ENCODE measurements around the gene NEK11. TPM values are rescaled to one million over a fixed set of nuclear protein-coding genes. Genes with fewer than 3 reads are reported as not detected.

The NEK11 gene
- total RNA-seq, 4 donors from 2014 or later, result 1.6 to 8.5 (median 3.4) TPM

- DNase-seq, result no peak
- H3K4me1 ChIP-seq, result no peaks in the 10 kb centered on the region
- H3K9me3 ChIP-seq, result no peaks in the 10 kb centered on the region
- no peaks in the 10 kb centered on the region for H3K27me3 ChIP-seq
- H3K36me3 ChIP-seq, result no peaks in the 10 kb centered on the region
- intact Hi-C loops (cut with DNase I), result no loop called here
- TF ChIP-seq CTCF (IDR thresholded peaks at IDR 0.05) (no peak), POLR2A (IDR thresholded peaks at IDR 0.05) (no peak)
- 77 to 91% methylated on average over 3 of the region's 3 CpGs for whole genome bisulfite sequencing, 2 donors
- no peak overlapping the region for H3K4me3 ChIP-seq
- no peak overlapping the region for H3K27ac ChIP-seq
Observed at GRCh38 chr3:131228522-131228921, 201.8 kb downstream of the NEK11 start.

- no peaks in the 10 kb centered on the region for H3K36me3 ChIP-seq
- H3K27me3 ChIP-seq, result no peaks in the 10 kb centered on the region
- TF ChIP-seq CTCF (IDR thresholded peaks at IDR 0.05), result no peak
- TF ChIP-seq POLR2A (IDR thresholded peaks at IDR 0.05), result no peak
- H3K9me3 ChIP-seq, result no peaks in the 10 kb centered on the region
- intact Hi-C loops (cut with DNase I), result no loop called here
- DNase-seq, result no peak
- 82 to 88% methylated on average over 3 of the region's 3 CpGs for WGBS, 2 donors
- no peaks in the 10 kb centered on the region for H3K4me1 ChIP-seq
- no peak overlapping the region for H3K4me3 ChIP-seq
- no peak overlapping the region for H3K27ac ChIP-seq
Observed at GRCh38 chr3:131231710-131232389, 205.2 kb downstream of the NEK11 start.

GRCh38 chr3:131232711-131233267, 206.1 kb downstream of the NEK11 start:
- no peaks in the 10 kb centered on the region for H3K27me3 ChIP-seq
- H3K4me1 ChIP-seq, result no peaks in the 10 kb centered on the region
- intact Hi-C loops (cut with DNase I), result no loop called here
- 83 to 94% methylated on average over 3 of the region's 3 CpGs for WGBS, 2 donors
- no peak overlapping the region for H3K27ac ChIP-seq
- no peaks in the 10 kb centered on the region for H3K9me3 ChIP-seq
- TF ChIP-seq POLR2A (IDR thresholded peaks at IDR 0.05), result no peak
- TF ChIP-seq CTCF (IDR thresholded peaks at IDR 0.05), result no peak
- no peak for DNase-seq
- no peaks in the 10 kb centered on the region for H3K36me3 ChIP-seq
- H3K4me3 ChIP-seq, result no peak overlapping the region

- DNase-seq, result no peak
- 68 to 76% methylated on average over 5 of the region's 5 CpGs for WGBS, 2 donors
- Histone ChIP-seq H3K36me3 (no peaks in the 10 kb centered on the region), H3K4me1 (no peaks in the 10 kb centered on the region), H3K9me3 (no peaks in the 10 kb centered on the region), H3K4me3 (no peak overlapping the region), H3K27me3 (no peaks in the 10 kb centered on the region), H3K27ac (no peak overlapping the region)
- TF ChIP-seq CTCF (IDR thresholded peaks at IDR 0.05), result no peak
- TF ChIP-seq POLR2A (IDR thresholded peaks at IDR 0.05), result no peak
- intact Hi-C loops (cut with DNase I), result no loop called here
Observed at GRCh38 chr3:131233900-131234668, 207.4 kb downstream of the NEK11 start.

GRCh38 chr3:131236421-131236820, 209.7 kb downstream of the NEK11 start:
- H3K4me1 ChIP-seq, result no peaks in the 10 kb centered on the region
- no peak for TF ChIP-seq CTCF (IDR thresholded peaks at IDR 0.05)
- TF ChIP-seq POLR2A (IDR thresholded peaks at IDR 0.05), result no peak
- no peaks in the 10 kb centered on the region for H3K27me3 ChIP-seq
- no peak for DNase-seq
- no peak overlapping the region for H3K27ac ChIP-seq
- WGBS, 2 donors, result 19 to 50% methylated on average over 6 of the region's 6 CpGs
- H3K36me3 ChIP-seq, result no peaks in the 10 kb centered on the region
- no peak overlapping the region for H3K4me3 ChIP-seq
- no peaks in the 10 kb centered on the region for H3K9me3 ChIP-seq
- intact Hi-C loops (cut with DNase I), result no loop called here
